Amniotic stem cell (primary cell): ENCODE data around the gene GALNS.
"Not testable (repeated sequence)": the region's sequence is repeated elsewhere in the genome, so short reads cannot be mapped to it uniquely, and the experiment has no call there.

ENCODE experiments used
- DNase-seq: peaks from one replicate; lab custom pipeline; 2025; lab: John Stamatoyannopoulos, UW

Gene GALNS

DNA sequence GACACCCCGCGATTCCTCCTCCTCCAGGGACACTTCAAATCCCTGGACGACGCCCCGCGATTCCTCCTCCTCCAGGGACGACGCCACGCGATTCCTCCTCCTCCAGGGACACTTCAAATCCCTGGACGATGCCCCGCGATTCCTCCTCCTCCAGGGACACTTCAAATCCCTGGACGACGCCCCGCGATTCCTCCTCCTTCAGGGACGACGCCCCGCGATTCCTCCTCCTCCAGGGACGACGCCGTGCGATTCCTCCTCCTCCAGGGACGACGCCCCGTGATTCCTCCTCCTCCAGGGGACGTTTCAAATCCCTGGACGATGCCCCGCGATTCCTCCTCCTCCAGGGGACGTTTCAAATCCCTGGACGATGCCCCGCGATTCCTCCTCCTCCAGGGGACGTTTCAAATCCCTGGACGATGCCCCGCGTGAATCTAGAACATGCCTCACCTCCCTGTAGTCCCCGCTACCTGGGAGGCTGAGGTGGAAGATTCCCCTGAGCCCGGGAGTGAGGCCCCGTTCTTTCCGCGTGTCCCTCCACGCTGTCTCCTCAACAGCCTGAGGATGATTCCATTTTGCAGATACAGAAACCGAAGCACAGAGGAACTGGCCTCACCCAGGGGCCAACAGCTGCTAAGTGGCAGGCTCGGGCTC, 33.1 kb upstream of the GALNS start:
- not testable (repeated sequence) for DNase-seq

DNA sequence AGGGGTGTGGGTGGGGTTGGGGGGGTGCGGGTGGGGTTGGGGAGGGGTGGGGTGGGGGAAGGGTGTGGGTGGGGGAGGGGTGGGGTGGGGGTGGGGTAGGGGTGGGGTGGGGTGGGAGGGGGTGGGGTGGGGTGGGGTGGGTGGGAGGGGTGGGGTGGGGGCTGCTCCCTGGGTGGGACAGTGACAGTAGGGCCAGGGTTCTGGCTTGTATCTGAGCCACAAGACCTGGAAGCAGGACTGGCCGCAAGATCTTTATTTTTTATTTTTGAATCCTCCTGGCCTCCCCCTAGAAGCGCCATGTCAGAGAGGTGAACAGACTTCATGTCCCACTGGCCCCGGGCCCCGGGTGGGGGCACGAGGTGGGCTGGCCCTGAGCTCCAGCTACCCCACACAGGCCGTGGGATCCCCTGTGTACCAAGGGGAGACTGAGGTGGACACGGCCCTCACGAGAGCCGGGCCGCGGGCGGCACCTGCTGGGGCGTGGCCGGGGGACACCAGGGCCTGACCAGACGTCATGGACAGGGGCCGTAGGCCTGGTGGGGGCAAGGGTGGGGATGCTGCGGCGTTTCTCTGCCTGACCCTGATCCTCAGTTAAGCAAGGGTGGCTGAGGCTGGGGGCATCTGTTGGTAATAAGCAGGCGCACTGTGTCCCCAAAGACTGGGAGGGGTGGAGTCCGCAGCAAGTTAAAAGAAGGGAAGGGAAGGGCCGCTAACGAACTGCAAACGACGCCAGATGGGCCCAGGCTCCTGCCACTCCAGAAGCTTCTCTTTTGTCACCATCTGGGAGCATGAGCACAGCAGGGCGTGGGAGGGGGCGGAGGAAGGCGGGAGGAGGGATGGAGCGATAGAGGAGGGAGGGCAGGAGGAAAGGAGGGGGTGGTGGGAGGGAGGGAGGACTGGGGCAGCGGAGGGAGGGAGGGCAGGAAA, 32.0 kb upstream of the GALNS start:
- DNase-seq = no peak

- DNase-seq = no peak
Observed at GRCh38 chr16:88888057-88888456, 31.3 kb upstream of the GALNS start.

DNA sequence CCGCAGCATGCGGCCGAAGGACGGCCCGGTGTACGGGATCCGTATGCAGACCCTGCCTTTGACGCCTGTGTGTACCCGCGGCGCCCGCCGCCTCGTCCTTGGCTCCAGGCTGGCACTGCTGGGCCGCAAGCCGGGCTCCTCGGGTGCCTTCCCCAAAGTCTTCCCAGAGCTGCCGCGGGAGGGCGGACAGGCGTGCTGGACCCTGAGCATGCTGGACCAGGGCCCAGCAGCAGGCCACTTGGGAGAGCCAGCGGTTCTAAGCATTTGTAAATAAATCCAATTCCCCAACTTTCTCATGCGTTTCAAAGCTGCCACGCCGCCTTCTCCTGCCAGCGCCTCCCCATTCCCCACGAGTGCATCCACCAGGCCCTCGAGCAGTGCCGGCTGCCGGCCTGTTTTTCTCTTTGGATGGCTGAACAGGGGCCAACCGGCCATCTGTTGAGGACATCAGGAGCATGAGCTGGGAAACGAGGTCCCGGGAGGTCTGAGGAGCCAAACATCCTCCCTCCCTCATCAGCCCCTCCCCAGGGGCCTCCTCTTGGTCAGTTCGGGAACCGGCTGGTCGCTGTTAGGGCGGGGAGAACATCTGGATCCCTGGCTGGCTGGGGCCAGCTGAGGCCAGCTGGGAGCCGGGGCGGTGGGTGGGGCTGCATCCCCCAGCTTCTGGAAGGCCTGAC, 30.2 kb upstream of the GALNS start:
- DNase-seq = no peak

GRCh38 chr16:88886420-88886844, 29.7 kb upstream of the GALNS start:
- DNase-seq = no peak

GRCh38 chr16:88885693-88886280, 29.0 kb upstream of the GALNS start:
- DNase-seq = no peak

DNA sequence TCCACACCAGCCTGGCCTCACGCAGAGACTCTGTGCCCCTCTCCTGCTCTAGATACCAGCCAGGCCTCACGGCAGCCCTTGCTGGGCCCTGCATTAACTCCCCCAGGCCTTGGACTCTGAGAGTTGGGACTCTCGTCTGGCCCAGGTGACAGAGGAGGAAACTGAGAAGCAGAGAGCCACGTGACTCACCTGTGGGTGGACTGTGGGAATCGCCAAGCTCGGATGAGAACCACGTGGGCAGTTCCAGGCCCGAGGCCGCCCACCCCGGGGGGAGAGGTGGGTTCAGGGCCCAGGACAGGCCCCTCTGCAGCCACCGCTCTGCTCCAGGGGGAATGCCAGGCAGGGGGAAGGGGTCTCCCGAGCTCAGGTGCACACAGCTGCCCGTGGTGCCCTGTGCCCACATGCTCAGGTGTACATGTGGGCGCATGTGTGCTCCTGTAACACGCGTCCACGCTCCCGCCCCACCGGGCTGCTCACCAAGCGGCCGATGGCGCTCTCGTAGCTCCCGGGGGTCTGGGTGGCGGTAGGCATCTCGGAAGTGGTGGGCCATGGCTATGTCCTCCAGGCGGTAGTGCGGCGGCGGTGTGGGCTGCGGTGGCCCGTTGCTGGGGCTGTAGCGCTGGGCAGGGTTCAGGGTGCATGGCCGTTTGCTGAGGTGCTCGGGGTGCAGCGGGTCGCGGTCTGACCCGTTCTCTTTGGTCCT, 28.0 kb upstream of the GALNS start:
- DNase-seq = no peak

- no peak for DNase-seq
Observed at GRCh38 chr16:88883946-88884345, 27.2 kb upstream of the GALNS start.

DNA sequence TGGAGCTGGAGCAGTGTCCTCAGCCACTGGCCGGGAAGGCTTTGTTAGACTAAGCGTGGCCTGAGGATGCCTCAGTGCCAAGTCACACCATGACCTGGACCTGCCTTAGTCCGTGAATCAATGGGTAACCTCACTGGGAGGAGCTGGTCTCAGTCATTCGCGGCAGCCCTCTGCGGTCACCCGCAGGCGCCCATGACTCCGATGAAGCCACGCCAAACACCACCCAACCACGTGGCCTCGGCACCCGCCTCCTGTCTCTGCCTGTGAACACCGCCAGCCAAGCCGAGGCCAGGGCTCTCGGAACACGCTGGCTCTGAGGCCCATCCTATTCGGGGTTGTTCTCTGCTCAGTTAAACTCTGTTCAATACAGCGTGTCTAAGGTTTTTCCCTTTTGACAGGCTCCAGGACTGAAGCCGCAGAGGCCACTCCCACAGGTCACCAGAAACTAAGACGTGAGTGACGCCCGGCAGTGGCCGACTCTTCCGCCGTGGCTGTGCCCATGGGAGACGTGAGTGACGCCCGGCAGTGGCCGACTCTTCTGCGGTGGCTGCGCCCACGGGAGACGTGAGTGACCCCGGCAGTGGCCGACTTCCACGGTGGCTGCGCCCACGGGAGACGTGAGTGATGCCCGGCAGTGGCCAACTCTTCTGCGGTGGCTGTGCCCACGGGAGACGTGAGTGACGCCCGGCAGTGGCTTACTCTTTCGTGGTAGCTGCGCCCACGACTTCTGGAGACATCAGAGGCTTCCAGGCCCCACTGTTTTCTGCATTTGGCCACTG, 26.6 kb upstream of the GALNS start:
- DNase-seq = no peak

DNA sequence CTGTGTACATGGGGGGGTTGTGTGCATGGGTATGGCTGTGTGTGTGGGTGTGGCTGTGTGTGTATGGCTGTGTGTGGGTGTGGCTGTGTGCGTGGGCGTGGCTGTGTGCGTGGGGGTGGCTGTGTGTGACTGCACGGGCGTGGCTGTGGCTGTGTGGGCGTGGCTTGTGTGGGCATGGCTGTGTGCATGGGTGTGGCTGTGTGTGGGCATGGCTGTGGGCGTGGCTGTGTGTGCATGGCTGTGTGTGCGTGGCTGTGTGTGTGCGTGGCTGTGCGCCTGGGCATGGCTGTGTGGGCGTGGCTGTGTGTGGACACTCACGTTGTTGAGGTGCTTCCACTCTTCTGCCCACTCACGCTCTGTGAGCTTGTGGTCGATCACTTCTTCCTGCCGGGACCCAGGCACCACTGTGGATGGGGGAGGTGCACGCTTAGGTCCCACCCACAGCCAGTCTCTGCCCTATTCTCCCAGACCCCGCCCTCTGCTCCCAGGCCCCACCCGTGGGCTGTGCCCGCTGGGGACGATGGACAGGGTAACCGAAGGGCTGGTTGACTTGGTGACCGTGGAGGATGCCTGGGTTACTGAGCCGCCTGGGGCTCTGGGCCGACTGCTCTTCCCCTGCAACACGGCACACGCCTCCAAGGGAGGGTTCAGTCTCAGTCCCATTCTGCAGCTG, 25.7 kb upstream of the GALNS start:
- DNase-seq = no peak

- no peak for DNase-seq
Observed at GRCh38 chr16:88881675-88882357, 25.1 kb upstream of the GALNS start.

- DNase-seq = no peak
Observed at GRCh38 chr16:88881007-88881615, 24.4 kb upstream of the GALNS start.

DNA sequence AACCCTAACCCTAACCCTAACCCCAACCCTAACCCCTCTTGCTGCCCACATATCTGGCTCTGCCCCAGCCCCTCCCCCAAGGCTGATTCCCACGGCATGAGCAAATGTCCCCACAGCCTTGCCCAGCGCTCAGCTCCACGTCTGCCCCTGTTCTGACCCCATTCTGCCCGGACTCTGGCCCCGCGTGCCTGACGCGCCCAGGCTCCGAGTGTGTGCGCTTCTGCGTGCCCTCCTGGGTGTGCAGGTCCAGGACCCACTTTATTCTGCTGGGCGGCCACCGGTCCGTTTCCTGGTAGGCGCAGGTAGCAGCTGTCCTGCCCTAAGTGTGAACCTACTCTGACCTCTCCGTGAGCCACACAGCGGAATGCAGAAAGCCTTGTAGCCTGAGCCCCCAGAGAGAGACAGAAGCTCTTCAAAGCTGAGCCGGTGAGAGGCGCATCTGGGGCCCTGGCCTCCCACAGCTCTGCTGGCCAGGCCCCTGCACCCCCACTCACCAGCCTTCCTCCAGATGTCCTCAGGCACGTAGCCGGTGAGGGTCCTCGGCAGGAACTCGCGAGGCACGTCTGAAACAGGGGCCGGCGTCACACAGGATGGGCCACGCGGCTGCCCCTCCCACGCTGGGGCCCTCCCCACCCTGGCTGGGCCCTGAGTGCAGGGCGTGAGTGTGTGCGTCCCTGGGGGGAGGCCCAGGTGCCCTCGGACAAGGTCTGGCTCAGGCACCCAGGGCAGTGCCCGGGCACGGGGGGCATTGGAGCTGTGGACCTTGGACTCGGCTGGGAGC, 23.7 kb upstream of the GALNS start:
- no peak for DNase-seq

DNA sequence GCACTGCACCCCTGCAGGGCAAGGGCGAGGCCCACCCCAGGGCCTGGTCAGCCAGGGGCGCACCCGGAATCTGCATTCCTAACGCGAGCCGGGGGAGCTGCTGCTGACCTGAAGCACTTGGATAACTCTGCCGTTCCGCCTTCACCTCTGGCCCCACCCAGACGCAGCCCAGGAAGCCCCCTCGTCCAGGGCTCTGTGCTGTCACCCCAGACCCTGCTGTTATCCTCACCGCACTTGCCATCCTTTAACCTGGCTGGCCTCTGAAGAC, 23.0 kb upstream of the GALNS start:
- no peak for DNase-seq

DNA sequence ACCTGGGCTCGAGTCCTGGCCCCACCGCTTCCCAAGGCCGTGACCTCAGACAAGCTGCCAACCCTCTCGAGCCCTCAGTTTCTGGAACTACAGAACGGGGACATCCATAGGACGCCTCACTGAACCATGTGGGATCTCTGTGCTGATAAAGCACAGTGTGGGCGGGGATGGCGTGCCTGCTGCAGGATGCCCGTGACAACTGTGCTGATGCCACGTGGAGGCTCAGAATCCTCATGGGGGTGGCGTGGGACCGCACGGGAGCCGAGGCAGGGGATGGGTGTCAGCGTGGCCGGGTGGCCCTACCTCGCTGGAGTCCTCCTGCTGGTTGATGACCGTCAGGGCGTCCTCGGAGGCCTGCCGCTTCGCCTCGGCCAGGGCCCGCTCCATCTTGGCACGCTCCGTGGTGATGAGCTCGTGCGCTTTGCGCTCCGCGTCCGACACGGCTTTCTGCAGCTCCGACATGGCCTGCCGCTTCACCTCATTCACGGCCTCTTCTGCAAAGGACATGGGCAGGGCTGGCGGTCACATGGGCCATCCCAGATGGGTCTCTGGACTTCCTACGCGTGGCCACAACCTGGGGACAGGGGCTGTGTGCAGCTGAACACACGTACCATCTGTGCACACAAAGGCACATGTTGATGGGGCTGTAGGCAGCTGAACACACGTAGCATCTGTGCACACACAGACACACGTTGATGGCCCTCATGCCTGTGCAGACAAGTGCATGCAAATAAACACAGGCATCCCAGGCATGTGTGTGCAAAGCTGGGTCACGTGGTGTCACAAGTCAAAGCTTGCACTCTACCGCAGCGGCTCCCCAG, 22.4 kb upstream of the GALNS start:
- no peak for DNase-seq

GRCh38 chr16:88878356-88878755, 21.6 kb upstream of the GALNS start:
- DNase-seq = no peak

GRCh38 chr16:88877564-88878289, 21.0 kb upstream of the GALNS start:
- DNase-seq = no peak
